ENCODE results near the gene TYK2. TPM values are rescaled to one million over a fixed set of nuclear protein-coding genes. Genes with fewer than 3 reads are reported as not detected.

The TYK2 gene
- total and polyA plus RNA-seq, 2 of the 13 experiments (the other 11 are each of a cell fraction or from before 2014, with no cell fraction given), result 38.8 to 60.1 TPM

GRCh38 chr19:10332158-10332964 is 48.0 kb downstream of the TYK2 start (continued):
- no peak for TF ChIP-seq ZZZ3 (CRISPR knock-in tag; IDR thresholded peaks at IDR 0.05; ENCODE audit: borderline replicate concordance)
- TF ChIP-seq POGK (CRISPR knock-in tag; conservative IDR thresholded peaks at IDR 0.05), result no peak
- TF ChIP-seq ZFP37 (CRISPR knock-in tag; IDR thresholded peaks at IDR 0.05; ENCODE audit: borderline replicate concordance), result 0 out of 2 replicates have a peak, but pooled peaks have one; percentile 19
- peak; percentile 32 for TF ChIP-seq HOXA3 (CRISPR knock-in tag; IDR thresholded peaks at IDR 0.05)
- peak; percentile 32; the same call in 1 of the 2 replicates for TF ChIP-seq ZFX (CRISPR knock-in tag; IDR thresholded peaks at IDR 0.05; ENCODE audit: low read depth)
- 0 out of 2 replicates have a peak, but pooled peaks have one; percentile 46 for TF ChIP-seq ZNF468 (CRISPR knock-in tag; IDR thresholded peaks at IDR 0.05)
- 0 out of 2 replicates have a peak, but pooled peaks have one; percentile 11 for TF ChIP-seq ZNF232 (CRISPR knock-in tag; IDR thresholded peaks at IDR 0.05; ENCODE audit: borderline replicate concordance)
- TF ChIP-seq ELF1 (CRISPR knock-in tag; IDR thresholded peaks at IDR 0.05), result peak; percentile 38; the same call in 1 of the 2 replicates
- peak; percentile 50 for TF ChIP-seq YY1 (IDR thresholded peaks at IDR 0.05; ENCODE audit: insufficient read depth, insufficient replicate concordance, low read depth, low read length)
- no peak for TF ChIP-seq ZNF678 (CRISPR knock-in tag; IDR thresholded peaks at IDR 0.05)
- TF ChIP-seq ZNF263 (CRISPR knock-in tag; IDR thresholded peaks at IDR 0.05), result no peak
- peak; percentile 90 for TF ChIP-seq HNF4A (CRISPR knock-in tag; IDR thresholded peaks at IDR 0.05)
- TF ChIP-seq ZMAT5 (CRISPR knock-in tag; IDR thresholded peaks at IDR 0.05; ENCODE audit: borderline replicate concordance, low read depth), result no peak
- peak; percentile 63; the same call in 1 of the 2 replicates for TF ChIP-seq HNF4G (IDR thresholded peaks at IDR 0.05; ENCODE audit: borderline replicate concordance, low read depth, low read length)
- TF ChIP-seq HNF4G (CRISPR knock-in tag; IDR thresholded peaks at IDR 0.05; ENCODE audit: borderline replicate concordance, low read depth), result no peak
- no peak for TF ChIP-seq ZNF589 (CRISPR knock-in tag; conservative IDR thresholded peaks at IDR 0.05)
- TF ChIP-seq RBM22 (optimal IDR thresholded peaks at IDR 0.05; ENCODE audit: low read length), result peak; percentile 42
- TF ChIP-seq MXI1 (IDR thresholded peaks at IDR 0.05; ENCODE audit: borderline replicate concordance, low read depth, low read length), result peak; percentile 55; the same call in 1 of the 3 replicates
- 0 out of 2 replicates have a peak, but pooled peaks have one; percentile 23 for TF ChIP-seq ZNF580 (CRISPR knock-in tag; IDR thresholded peaks at IDR 0.05; ENCODE audit: borderline replicate concordance, low read depth)
- TF ChIP-seq ZBTB25 (CRISPR knock-in tag; IDR thresholded peaks at IDR 0.05), result 0 out of 2 replicates have a peak, but pooled peaks have one; percentile 10
- TF ChIP-seq ZBTB2 (CRISPR knock-in tag; IDR thresholded peaks at IDR 0.05; ENCODE audit: low read depth), result no peak
- TF ChIP-seq CEBPG (CRISPR knock-in tag; IDR thresholded peaks at IDR 0.05), result 0 out of 2 replicates have a peak, but pooled peaks have one; percentile 13
- TF ChIP-seq NAIF1 (CRISPR knock-in tag; IDR thresholded peaks at IDR 0.05; ENCODE audit: borderline replicate concordance), result peak; percentile 18; the same call in 1 of the 2 replicates
- peak; percentile 71 for TF ChIP-seq SIN3A (IDR thresholded peaks at IDR 0.05; ENCODE audit: borderline replicate concordance, low read depth, low read length)
- peak; percentile 50; the same call in 1 of the 2 replicates for TF ChIP-seq POLR2G (IDR thresholded peaks at IDR 0.05; ENCODE audit: low read depth, low read length)
